Activated naive CD4-positive, alpha-beta T cell treated with anti-CD3 and anti-CD28 coated beads, Interleukin-2, amount 10 ng/mL, durations not matched to agents 5 hours and 36 hours (primary cell): Measurements from ENCODE around the gene CCDC157. TPM values are rescaled to one million over a fixed set of nuclear protein-coding genes. Genes with fewer than 3 reads are reported as not detected.

Source experiments
- total RNA-seq, 2 experiments: library from RNA; stranded (reverse); gene quantifications; one replicate each; pipeline ENCODE4 v1.2.3, GENCODE V29; 2021

Gene CCDC157
- total RNA-seq, result 1 to 10 TPM; 3.3 to 4.2 TPM

DNA sequence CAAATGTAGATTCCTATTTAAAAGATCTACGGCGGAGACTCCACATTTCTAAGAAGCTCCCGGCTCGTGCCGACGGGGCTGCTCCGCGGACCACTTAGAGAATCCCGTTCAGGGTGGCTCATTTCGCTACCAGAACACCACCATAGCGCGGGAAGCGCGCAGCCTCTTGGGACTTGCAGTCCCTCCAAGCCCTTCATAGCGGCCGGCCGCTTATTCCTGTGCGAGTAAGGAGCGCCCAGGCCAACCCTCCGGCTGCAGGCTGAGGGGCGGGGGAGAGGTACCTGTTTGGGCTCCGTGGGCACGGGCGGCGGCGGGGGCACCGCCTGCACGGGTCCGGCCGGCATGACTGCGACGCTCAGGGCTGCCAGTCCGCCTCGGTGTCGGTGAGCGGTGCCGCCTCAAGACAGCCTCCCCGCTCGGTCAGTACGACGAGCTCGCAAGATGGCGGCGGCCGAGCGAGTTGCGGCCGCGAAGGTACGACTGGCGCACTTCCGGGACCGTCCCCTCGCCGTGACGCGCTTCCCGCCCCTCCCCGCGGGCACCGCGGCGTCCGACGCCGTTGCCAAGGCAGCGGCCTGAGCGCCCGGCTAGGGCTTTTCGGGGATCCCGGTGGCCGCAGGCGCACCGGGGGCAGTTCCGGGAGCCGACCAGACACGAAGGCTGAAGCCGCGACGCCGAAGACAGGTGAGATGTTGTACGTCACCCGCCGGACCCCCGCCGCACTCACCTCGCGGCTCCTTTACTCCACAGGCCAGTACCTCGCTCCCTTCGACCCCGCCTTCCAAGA, at the start of gene CCDC157, which contains the start of gene SF3A1:
TSS of gene CCDC157 (plus strand) at position 559 of the 787 bp plus-strand sequence. CDS start 8,994 bp downstream, outside the sequence.
TSS of gene SF3A1 (minus strand) at position 446 of the 787 bp plus-strand sequence. CDS start at position 344, 102 bp downstream.

DNA sequence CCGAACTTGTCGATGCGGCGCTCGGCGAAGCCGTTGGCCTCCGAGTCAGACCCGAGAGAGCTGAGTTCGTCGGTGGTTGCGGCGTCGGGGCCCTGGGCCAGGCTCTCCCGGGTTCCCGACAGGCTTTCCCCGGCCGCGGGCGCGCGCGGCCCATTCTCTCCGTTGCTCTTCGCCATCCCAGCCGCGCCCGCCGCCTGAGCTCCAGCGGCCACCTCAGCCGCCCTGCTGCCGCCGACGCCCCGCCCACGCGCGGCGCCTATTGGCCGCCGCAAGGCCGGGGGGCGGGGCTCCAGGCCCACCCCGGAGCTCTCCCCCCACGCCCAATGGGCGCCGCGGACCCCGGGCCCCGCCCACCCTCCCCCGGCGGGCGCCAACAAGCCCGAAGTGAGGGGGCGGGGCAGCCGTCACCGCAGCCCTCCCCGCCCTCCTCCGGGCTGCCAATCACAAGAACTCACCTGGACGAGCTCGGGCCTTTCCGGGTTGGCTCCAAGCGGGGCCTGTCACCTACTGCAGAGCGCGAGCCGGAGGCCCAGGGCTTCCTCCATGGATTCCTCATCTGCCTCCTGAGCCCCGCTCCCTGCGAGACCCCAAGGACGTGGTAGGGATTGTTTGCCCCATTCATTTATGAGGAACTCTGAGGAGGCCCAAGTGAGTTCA, 30.0 kb upstream of the CCDC157 start, which contains the start of gene TBC1D10A:
TSS of gene TBC1D10A (minus strand) at position 236 of the 657 bp plus-strand sequence. CDS start at position 176, 60 bp downstream.

DNA sequence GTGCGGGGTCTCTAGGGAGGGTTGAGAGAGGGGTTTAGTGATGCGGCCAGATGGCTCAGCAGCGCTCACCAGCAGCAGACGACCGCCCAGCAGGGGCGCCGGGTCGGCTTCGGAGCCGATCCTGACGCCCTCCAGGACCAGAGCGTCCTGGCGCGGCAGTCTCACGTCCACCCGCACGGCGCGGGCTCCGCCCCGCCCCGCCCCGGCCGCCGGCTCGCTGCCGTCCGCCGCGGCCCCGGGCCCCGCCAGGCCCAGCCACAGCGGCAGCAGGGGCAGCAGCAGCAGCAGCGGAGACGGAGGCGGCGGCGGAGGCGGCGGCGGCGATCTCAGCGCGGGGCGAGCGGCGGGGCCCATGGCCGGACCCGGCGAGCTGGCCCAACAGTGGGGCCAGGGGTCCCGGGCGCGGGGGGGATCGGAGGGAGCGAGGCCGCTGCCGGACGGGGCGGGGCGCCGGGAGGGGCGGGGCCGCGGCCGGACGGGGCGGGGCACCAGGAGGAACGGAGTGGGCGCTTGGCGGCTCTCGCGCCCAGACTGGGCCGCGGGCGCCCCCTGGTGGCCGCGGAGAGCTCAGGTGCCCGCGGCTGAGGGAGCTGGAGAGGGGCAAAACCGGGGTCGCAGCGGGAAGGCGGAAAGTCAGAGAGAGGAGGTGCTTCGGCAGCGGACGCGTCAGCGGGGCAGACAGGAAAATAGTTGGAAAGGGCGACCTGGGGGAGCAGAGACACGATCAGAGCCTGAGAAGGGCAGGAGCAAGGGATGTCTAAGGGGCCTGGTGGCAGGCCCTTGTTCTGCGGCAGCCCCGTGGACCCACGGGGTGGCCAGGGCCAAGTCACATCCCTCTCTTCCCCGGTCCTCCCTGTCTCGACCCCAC, 30.4 kb downstream of the CCDC157 start, which contains the start of gene RNF215:
TSS of gene RNF215 (minus strand) at position 452 of the 868 bp plus-strand sequence. CDS start at position 354, 98 bp downstream.

DNA sequence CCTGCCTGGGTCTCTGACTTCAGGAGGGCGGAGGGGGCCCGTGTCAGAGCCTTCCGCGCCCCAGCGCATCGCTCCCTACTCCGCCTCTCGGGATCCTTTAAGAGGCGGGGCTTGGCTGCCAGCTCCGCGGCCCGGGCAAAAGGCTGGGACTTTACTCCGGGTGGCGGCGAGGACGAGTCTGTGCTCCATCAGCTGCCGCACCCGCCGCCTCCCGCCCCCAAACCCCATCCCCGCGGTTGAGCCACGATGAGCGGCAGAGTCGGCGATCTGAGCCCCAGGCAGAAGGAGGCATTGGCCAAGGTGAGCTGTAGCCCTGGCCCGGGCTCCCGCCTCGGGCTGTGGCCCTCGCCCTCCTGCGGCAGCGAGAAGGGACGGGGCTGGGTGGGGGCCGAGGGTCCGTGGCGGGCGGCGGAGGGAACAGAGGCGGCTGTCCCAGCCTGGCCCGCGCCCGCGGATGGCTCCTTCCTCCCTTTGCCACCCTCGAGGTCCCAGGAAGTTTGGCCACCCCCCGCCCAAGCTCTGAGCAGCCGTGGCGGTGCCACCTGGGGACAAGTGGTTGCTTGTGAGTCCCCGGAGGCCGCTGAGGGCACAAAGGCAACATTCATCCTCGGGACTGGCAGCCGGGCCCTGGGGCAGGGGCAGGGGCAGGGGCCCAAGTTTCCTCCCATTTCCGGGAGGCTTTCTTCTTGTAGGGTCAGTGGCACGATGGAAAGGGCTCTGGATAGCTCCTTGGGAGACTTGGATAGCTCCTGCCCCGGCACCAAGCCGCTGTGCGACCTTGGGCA, 40.3 kb downstream of the CCDC157 start, which contains the start of gene SEC14L2:
TSS of gene SEC14L2 (plus strand) at position 148 of the 785 bp plus-strand sequence. CDS start at position 247, 99 bp downstream.

DNA sequence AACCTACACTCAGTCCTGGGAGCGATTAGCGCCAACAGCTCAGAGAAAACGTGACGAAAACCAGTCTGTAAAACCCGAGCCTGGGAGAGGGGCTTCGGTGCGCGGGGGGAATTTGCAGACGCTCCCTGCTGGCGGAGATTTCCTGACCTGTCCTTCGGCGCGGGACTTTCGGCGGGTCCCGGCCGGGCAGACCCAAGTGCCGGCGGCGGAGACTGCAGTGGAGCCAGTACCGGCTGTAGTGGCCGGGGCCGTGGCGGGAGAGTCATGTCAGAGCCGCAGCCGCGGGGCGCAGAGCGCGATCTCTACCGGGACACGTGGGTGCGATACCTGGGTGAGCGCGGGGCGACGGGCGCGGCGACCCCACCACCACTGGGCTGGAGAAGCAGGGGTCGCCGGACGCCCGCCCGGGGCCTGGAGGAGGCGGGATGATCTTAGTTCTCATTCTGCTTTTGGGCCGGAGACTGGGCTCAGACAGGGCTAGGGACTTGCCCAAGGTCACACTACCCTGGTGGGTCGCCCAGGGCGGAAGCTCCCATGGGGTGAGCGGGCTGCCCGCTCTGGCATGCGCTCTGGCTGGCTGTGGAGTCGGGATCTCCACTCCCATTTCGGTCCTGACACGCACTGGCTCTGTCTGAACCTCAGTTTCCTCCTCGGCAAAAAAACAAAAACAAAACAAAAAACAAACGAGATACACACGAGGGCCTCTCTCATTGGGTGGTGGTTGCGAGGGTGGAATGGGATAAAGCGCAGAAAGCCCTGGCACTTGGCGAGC, 69.0 kb downstream of the CCDC157 start, which contains the start of gene MTFP1:
TSS of gene MTFP1 (plus strand) at position 153 of the 772 bp plus-strand sequence. CDS start at position 265, 112 bp downstream.

Other genes with a start within 250 kb of the CCDC157 start
- gene LIF, start 110.2 kb upstream of the CCDC157 start, total RNA-seq, result 100 to 1,000 TPM; 100 to 102 TPM
- 10 to 100 TPM; 72.0 to 74.5 TPM for gene OSM, start 90.2 kb upstream of the CCDC157 start, total RNA-seq
- gene CASTOR1, start 67.5 kb upstream of the CCDC157 start, total RNA-seq, result 10 to 100 TPM; 19.4 to 20.0 TPM
- 10 to 100 TPM; 50.4 to 50.9 TPM for gene TBC1D10A, start 30.1 kb upstream of the CCDC157 start, total RNA-seq
- gene SF3A1, start 113 bp upstream of the CCDC157 start, total RNA-seq, result 100 to 1,000 TPM; 217 to 233 TPM
- gene RNF215, start 30.4 kb downstream of the CCDC157 start, total RNA-seq, result 1 to 10 TPM; 8.6 to 9.2 TPM
- 1 to 10 TPM; 7.7 to 9.4 TPM for gene SEC14L2, start 40.0 kb downstream of the CCDC157 start, total RNA-seq
- 10 to 100 TPM; 51.7 to 55.4 TPM for gene MTFP1, start 68.8 kb downstream of the CCDC157 start, total RNA-seq
- gene SEC14L3, start 115.0 kb downstream of the CCDC157 start, total RNA-seq, result under 1 TPM in 1 of 2 experiments, not detected in 1; 0.10 TPM
- not detected for gene SEC14L4, start 148.7 kb downstream of the CCDC157 start, total RNA-seq
- not detected for gene SEC14L6, start 189.7 kb downstream of the CCDC157 start, total RNA-seq
- gene GAL3ST1, start 217.7 kb downstream of the CCDC157 start, total RNA-seq, result not detected
- 10 to 100 TPM; 55.2 to 55.6 TPM for gene PES1, start 234.9 kb downstream of the CCDC157 start, total RNA-seq